IPS-20b (cell line): ENCODE results near the gene TMSB15C.
"Not testable (repeated sequence)": the region's sequence is repeated elsewhere in the genome, so short reads cannot be mapped to it uniquely, and the experiment has no call there.

ENCODE experiments used
- H3K27ac ChIP-seq: one replicate; pipeline ENCODE4 v1.5.1; 2013; ENCODE audit warnings: low read length
- H3K27me3 ChIP-seq: 2 replicates; pipeline ENCODE4 v1.6.1; 2013; ENCODE audit warnings: mild to moderate bottlenecking, low read length, inconsistent platforms; ENCODE audit not compliant: insufficient read depth
- H3K36me3 ChIP-seq: 2 replicates; pipeline ENCODE4 v1.6.1; 2013; ENCODE audit warnings: low read depth, mild to moderate bottlenecking, inconsistent platforms, low read length, moderate library complexity; ENCODE audit not compliant: insufficient read depth
- H3K4me1 ChIP-seq: 2 replicates; pipeline ENCODE4 v1.6.1; 2013; ENCODE audit warnings: mild to moderate bottlenecking, control low read depth, inconsistent platforms, low read length, moderate library complexity; ENCODE audit not compliant: insufficient read depth
- H3K4me3 ChIP-seq: 2 replicates; pipeline ENCODE4 v1.5.1; 2013; ENCODE audit warnings: mild to moderate bottlenecking, low read length, inconsistent platforms
- H3K9ac ChIP-seq: 2 replicates; pipeline ENCODE4 v1.6.1; 2013; ENCODE audit warnings: low read depth, mild to moderate bottlenecking, inconsistent platforms, low read length, moderate library complexity
- H3K9me3 ChIP-seq: 2 replicates; pipeline ENCODE4 v1.6.1; 2013; ENCODE audit warnings: mild to moderate bottlenecking, low read depth, low read length, inconsistent platforms; ENCODE audit not compliant: insufficient read depth

TMSB15C gene

DNA sequence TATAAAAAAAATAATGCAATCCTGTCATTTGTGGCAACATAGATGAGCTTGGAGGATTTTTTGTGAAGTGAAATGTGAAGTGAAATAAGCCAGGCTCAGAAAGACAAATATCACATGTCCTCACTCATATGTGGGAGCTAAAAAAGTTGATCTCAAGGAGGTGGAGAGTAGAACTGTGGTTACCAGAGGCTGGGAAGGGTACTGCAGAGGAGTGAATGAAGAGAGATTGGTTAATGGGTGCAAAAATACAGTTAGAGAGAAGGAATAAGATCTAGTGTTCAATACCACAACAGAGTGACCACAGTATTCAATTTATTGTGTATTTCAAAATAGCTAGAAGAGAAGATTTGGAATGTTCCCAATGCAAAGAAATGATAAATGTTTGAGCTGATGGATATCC is 22.9 kb upstream of the TMSB15C start:
- H3K4me3 ChIP-seq = no peak overlapping the region
- no peak overlapping the region for H3K27ac ChIP-seq
- H3K9ac ChIP-seq = no peak overlapping the region
- no peaks in the 10 kb centered on the region for H3K4me1 ChIP-seq
- no peaks in the 10 kb centered on the region for H3K27me3 ChIP-seq
- no peaks in the 10 kb centered on the region for H3K9me3 ChIP-seq
- H3K36me3 ChIP-seq = no peaks in the 10 kb centered on the region

DNA sequence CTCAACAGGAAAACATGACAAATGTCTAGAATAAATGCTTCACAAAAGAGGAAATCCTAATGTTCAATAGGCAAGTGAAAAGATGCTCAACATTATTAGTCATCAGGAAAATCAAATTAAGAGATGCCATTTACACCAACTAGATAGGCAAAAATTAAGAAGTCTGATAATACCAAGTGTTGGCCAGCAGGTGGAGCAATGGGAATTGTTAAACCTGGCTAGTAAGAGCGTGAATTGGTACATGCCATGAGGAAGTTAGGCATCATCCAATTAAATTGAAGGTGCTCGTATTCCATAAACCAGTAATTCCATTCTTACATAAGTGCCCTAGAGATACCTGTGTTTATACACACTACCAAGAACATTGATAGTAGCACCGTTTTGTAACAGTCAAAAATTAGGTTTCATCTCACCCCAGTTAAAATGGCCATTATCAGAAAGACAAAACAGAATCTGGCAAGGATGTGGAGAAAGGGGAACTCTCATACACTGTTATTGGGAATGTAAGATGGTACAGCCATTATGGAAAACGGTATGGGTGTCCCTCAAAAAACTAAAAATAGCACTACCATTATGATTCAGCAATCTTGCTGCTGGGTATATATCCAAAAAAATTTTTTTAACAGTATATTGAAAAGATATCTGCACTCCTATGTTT is 22.2 kb upstream of the TMSB15C start:
- no peaks in the 10 kb centered on the region for H3K36me3 ChIP-seq

DNA sequence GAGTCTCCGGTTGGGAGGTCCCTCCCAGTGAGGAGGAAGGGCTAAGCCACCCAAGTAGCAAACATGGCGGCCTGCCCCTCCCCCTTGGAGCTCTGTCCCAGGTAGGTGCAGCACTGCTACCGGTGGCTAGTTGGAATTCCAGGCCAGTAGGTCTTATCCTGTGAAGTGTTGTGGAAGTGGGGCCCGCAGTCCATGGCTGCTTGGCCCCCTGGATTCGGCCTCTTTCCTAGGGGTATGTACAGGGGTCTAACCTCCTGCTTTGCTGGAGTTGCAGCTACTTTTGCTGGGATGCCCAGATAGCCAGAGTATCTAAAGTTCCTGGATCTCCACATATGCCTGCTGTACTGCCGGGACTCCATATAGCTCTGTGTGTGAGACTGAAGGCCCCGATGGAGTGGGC is 9.9 kb upstream of the TMSB15C start:
- Histone ChIP-seq H3K4me3 (no peak overlapping the region), H3K36me3 (no peaks in the 10 kb centered on the region), H3K4me1 (no peaks in the 10 kb centered on the region), H3K27ac (no peak overlapping the region), H3K27me3 (no peaks in the 10 kb centered on the region), H3K9me3 (no peaks in the 10 kb centered on the region), H3K9ac (no peak overlapping the region)

More for the DNA sequence above, 22.2 kb upstream of the TMSB15C start:
- Histone ChIP-seq H3K9me3 (no peaks in the 10 kb centered on the region), H3K4me1 (no peaks in the 10 kb centered on the region), H3K27me3 (no peaks in the 10 kb centered on the region), H3K4me3 (no peak overlapping the region), H3K27ac (no peak overlapping the region), H3K9ac (no peak overlapping the region)

DNA sequence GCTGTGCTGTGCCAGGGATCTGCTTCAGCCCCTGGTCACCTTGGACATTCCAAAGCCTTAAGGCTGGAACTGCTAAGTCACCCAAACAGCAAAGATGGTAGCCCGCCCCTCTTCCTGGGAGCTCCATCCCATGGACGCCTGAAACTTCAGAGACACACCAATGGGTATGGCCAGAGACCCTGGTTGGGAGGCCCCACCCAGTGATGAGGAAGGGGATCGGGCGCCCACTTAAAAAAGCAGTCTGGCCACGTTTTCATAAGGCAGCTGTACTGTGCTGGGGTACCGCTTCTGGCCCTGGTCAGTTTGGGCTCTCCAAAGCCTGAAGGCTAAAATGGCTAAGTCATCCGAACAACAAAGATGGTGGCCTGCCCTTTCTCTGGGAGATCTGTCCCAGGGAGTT is 9.4 kb upstream of the TMSB15C start:
- Histone ChIP-seq H3K27me3 (no peaks in the 10 kb centered on the region), H3K9ac (no peak overlapping the region), H3K27ac (no peak overlapping the region), H3K9me3 (no peaks in the 10 kb centered on the region), H3K36me3 (no peaks in the 10 kb centered on the region), H3K4me1 (no peaks in the 10 kb centered on the region), H3K4me3 (no peak overlapping the region)

DNA sequence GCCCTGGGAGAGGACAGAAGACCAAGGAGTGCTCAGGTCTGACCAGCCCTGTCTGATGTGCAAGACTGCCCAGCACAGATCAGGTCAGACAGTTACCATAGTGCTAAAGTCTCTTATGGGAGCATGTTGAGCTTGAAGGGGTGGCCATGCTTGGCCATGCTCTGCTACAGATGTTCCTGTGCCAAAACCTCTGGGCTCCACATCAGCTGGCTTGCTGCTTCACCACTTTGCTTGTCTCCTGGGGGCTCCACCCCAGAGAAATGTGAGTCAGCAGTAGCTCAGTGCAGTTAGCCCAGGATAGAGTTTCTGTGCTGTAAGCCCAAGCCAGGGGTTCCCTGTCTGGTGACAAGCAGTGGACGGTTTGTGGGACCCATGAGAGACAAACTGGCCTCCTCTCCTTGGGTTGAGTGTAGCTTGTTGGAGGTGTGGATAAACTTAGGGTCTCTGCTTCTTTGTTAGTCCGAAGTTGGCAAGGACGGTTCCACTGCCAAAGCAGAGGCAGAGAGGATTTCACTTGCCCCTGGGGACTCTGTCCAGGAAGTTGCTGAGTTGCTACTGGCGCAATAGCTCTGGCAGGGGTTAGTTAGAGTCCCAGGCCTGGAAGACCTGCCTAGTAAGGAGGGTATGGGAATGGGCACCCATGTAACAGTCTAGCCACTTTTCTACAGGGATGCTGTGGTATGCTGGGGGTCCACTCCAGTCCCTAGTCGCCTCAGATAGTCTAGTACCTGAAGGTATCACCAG is 8.7 kb upstream of the TMSB15C start:
- H3K27ac ChIP-seq = no peak overlapping the region
- no peaks in the 10 kb centered on the region for H3K27me3 ChIP-seq
- no peaks in the 10 kb centered on the region for H3K4me1 ChIP-seq
- no peaks in the 10 kb centered on the region for H3K9me3 ChIP-seq
- H3K4me3 ChIP-seq = no peak overlapping the region
- no peak overlapping the region for H3K9ac ChIP-seq
- no peaks in the 10 kb centered on the region for H3K36me3 ChIP-seq

DNA sequence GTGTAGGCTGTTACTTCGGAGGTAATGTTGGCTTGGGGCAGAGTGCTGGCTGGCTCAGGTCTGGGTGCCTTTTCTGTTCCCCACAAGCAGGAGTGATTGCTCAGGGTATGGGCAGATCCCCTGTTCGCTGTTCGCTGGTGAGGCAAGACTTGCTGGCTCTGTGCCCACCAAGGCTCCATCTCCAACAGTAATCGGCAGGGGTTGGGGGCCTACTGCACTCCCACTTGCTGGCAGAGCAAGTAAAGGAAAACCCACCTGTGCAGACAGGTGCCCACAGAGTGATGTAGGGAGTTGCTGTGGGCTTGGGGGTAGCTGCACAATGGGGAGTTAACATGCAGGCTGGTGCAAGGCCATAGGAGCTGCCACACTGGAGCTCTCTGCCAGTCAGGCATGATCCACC is 8.0 kb upstream of the TMSB15C start:
- H3K36me3 ChIP-seq = no peaks in the 10 kb centered on the region
- no peaks in the 10 kb centered on the region for H3K27me3 ChIP-seq
- H3K9ac ChIP-seq = no peak overlapping the region
- H3K27ac ChIP-seq = no peak overlapping the region
- no peaks in the 10 kb centered on the region for H3K9me3 ChIP-seq
- H3K4me1 ChIP-seq = no peaks in the 10 kb centered on the region
- no peak overlapping the region for H3K4me3 ChIP-seq

DNA sequence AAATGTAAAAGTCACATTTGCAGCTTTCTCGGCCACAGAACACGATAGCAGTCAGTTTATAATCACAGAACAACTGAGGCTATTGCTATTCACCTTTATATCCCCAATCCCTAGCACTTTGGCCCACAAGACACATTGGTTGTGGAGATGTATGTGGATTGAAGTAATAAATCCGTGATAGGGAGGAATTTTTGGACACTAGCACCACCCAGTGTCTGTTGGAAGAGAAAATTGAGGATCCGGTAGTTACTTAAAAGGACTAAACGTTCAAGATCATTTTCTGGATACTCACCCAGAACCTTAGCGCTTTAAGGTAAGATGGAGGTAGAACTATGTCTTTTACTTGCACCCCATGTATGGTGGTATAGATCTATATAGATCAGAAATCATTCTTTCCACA is 1.8 kb upstream of the TMSB15C start:
- not testable (repeated sequence) for H3K4me3 ChIP-seq, H3K36me3 ChIP-seq, H3K27me3 ChIP-seq, H3K4me1 ChIP-seq, H3K27ac ChIP-seq, H3K9ac ChIP-seq, H3K9me3 ChIP-seq

DNA sequence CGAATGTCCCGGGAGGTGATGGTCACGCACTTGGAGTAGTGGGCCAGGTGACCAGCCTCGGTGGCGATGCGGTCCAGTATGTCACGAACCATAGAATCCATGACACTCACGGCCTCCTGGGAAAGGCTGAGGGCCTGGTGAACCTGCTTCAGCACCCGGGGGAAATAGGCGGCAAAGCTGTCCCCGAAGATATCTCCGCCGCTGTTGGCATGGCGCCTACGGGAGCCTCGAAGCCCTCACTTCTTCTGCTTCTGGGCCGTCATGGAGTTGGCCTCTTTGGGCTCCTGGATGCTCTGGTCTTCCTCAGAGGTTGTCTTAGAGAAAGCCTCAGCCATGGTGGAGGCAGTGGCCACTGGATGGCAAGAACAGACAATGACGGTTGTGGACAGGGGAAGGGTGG is 13.4 kb downstream of the TMSB15C start:
- not testable (repeated sequence) for H3K4me1 ChIP-seq, H3K4me3 ChIP-seq

DNA sequence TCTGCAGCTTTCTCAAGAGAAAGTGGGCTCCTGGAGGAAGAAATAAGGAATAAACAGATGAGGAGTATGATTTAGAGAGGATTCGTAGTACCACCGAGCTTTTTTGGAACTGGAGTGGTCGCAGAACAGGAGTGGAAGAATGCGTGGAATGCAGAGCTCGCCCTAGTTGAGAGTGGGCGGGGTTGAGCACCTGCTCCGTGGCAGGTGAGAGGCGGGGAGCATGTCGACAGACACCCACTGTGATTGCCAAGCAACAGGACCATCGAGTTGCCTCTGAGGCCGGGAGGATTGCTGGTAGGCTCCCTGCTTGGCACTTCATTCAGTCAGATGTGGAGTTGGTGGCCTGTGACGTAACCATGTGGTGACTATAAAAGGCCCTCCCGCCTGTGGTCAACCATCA is 21.1 kb downstream of the TMSB15C start:
- not testable (repeated sequence) for H3K27ac ChIP-seq, H3K27me3 ChIP-seq, H3K9me3 ChIP-seq, H3K36me3 ChIP-seq, H3K9ac ChIP-seq, H3K4me3 ChIP-seq, H3K4me1 ChIP-seq

More for the DNA sequence above, 13.4 kb downstream of the TMSB15C start:
- H3K36me3 ChIP-seq, H3K27me3 ChIP-seq, H3K27ac ChIP-seq, H3K9ac ChIP-seq, H3K9me3 ChIP-seq: not testable (repeated sequence)

DNA sequence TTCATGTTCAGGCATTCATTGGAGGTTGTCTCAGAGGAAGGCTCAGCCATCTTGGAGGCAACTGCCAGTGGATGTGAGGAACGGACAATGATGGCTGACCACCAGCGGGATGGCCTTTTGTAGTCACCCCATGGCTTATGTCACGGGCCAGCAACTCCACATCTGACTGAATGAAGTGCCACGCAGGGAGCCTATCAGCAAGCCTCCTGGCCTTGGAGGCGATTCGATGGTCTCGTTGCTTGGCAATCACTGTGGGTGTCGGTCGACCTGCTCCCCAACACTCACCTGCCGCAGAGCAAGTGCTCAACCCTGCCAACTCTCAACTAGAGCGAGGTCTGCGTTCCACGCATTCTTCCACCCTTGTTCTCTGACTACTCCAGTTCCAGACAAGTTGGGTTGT is 28.9 kb downstream of the TMSB15C start:
- H3K27ac ChIP-seq = no peak overlapping the region
- H3K4me1 ChIP-seq = no peaks in the 10 kb centered on the region
- H3K9me3 ChIP-seq = no peaks in the 10 kb centered on the region
- H3K4me3 ChIP-seq = no peak overlapping the region
- H3K27me3 ChIP-seq = no peaks in the 10 kb centered on the region
- no peak overlapping the region for H3K9ac ChIP-seq
- H3K36me3 ChIP-seq = no peaks in the 10 kb centered on the region

DNA sequence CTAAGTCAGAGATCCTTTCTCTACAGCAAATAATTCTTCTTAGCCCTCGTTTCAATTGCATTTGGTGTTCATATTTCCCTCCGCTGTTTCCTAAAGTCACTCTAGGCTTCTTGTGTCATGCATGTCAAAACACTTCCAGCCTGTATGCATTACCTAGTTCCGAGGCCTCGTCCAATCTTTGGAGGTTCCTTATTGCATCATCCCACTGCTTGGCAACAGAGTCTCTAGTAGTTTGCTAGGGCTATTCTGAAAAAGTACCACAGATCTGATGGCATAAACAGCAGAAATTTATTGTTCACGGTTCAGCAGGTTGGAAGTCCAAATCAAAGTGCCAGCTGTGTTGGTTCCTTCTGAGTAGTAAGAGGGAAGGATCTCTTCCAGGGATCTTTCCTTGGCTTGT is 30.4 kb downstream of the TMSB15C start:
- Histone ChIP-seq H3K27ac (no peak overlapping the region), H3K4me1 (no peaks in the 10 kb centered on the region), H3K9me3 (no peaks in the 10 kb centered on the region), H3K36me3 (no peaks in the 10 kb centered on the region), H3K27me3 (no peaks in the 10 kb centered on the region), H3K4me3 (no peak overlapping the region), H3K9ac (no peak overlapping the region)

DNA sequence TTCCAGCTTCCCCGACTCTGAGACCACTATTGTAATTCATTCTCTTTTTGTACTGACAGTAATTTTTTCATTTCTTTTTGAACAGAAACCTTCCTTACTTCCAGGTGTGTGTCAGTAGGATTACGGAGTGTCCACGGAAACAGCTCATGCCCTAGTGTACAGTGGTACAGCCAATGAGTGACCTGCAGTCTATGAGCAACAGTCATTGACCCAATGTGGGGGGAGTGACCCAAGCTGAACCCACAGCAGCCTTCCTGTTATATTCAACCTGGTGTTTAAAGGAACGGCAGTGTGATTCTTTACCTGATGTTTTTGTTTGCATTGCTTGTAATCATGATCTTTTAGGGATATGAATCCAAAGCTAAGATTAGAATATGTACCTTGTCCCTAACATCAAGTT is 35.0 kb downstream of the TMSB15C start:
- Histone ChIP-seq H3K4me1 (no peaks in the 10 kb centered on the region), H3K36me3 (no peaks in the 10 kb centered on the region), H3K27me3 (no peaks in the 10 kb centered on the region), H3K9ac (no peak overlapping the region), H3K4me3 (no peak overlapping the region), H3K9me3 (no peaks in the 10 kb centered on the region), H3K27ac (no peak overlapping the region)
